ENCODE results near the gene NLRP6.
"Not testable (repeated sequence)": the region's sequence is repeated elsewhere in the genome, so short reads cannot be mapped to it uniquely, and the experiment has no call there.

Gene NLRP6

DNA sequence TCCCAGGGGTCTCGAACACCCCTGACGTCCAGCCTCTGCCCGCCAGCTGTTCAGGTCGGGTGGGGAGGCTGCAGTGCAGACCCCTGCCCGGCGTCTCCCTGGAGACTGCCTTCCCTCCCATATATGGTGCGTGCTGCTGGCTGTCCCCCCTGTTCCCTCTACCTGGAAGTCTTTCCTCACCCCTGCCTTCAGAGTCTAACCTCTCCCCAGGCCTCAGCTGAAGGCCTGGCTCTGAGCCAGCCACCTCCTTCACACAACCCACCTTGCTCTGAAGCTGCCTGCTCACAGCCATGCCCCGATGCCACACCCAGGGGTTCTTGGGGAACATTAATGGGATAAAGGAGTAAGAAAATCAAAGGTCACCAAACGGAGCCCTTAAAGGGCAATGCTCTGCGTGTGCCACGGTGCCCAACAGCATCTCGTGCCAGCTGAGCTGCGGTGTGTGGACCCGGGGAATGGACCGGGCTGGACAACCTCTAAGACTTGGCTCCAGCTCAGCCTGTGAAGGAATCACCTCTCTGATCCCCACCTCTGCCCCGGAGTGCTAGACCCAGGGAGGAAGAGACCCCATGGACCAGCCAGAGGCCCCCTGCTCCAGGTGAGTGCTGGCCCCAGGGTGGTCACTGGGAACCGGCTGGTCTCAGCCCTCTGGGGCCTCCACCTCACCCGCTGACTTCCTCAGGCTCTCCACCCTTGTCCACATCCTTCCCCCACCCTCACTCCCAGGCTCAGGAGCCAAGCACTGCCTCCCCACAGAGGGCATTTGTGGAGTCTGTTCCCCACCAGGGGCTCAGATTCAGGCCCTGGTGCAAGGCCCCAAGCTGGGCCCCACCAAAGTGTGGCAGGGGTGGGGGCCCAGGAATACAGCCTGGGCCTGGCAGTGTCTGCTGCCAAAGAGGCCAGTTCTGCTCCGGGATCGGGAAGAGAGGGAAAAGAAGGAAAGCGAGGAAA, at the start of gene NLRP6:
TSS of gene NLRP6 (plus strand) at position 407 of the 951 bp plus-strand sequence. CDS start at position 570, 163 bp downstream.
- DNase-seq: no peak

DNA sequence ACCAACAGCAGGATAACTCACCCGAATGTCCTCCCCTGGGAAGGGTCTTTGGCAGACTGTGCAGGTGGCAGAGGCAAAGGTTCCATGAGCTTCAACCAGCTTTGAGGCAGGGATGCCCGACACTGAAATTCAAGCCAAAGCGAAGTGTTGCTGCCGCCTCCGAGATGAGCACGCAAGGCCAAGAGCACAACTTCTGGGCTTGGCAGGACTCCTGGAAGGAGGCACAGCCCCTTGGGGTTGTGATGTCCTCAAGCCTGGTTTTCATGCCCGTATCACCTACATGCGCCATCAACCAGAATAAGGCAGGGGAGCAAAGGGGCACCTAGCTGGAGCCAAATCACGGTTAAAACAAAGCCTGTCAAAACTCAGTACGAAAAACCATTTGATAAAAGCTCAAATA, 47.8 kb upstream of the NLRP6 start:
- no peak for DNase-seq

DNA sequence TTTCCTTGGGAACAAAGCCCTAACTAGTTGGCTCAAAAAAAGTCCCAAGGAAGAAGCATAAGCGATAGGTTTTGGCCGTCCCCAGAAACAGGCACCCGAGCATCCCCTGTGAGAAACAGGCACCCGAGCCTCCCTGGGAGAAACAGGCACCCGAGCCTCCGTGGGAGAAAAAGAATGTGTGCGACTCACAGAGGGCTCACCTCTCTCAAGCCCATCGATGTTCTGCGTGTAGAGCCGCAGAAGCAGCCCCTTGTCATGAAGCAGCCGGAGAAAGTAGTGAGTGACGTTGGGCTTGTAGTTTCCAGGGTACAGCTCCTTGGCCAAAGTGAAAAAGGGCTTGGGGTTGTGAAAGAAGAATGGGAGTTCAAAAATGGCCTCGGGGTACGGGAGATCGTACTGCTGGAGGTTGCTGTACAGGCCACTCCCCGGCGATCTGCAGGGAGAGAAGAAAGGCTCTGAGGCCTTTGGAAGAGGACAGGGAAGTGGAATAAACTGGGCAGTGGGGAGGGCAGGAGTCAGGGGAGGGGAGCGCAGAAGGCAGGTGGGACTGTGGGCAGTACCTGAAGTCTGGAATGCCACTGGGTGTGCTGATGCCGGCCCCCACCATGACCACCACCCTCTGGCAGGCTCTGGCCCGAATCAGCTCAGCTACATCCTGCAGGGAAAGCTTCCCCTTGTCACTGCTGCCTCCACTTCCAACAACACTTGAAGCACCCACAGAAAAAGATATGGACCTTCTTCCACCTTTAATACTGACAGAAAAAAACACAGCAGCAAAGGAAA, 45.2 kb upstream of the NLRP6 start:
- no peak for DNase-seq

DNA sequence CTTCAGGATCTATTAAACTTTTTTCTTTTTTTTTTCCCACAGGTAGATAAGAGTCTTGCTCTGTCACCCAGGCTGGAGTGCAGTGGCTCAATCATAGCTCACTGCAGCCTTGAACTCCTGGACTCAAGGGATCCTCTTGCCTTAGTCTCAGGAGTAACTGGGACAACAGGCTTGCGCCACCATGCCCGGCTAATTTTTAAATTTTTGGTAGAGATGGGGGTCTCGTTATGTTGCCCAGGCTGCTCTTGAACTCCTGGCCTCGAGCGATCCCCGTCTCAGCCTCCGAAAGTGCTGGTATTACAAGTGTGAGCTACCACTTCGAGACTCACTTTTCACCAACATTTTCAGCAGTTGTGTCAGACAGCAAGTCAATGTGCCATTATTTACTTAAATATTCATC, 43.0 kb upstream of the NLRP6 start:
- no peak for DNase-seq

DNA sequence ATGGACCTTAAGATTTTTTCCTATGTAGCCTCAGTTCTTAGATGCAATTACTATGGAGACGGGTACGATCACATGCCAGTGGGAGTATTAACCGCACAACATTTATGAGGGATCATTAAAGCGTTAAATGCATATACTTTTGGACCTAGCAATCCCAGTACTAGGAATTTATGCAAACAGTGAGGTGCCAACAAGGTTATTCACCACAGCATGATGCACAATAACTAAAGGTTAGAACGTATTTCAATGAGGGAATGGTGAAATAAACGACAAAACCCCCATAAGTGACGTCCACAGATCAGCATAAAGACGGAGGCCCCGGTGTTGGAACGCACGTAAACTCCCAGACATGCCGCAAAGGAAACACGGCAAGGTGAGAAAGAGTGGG, 42.6 kb upstream of the NLRP6 start:
- DNase-seq: no peak

DNA sequence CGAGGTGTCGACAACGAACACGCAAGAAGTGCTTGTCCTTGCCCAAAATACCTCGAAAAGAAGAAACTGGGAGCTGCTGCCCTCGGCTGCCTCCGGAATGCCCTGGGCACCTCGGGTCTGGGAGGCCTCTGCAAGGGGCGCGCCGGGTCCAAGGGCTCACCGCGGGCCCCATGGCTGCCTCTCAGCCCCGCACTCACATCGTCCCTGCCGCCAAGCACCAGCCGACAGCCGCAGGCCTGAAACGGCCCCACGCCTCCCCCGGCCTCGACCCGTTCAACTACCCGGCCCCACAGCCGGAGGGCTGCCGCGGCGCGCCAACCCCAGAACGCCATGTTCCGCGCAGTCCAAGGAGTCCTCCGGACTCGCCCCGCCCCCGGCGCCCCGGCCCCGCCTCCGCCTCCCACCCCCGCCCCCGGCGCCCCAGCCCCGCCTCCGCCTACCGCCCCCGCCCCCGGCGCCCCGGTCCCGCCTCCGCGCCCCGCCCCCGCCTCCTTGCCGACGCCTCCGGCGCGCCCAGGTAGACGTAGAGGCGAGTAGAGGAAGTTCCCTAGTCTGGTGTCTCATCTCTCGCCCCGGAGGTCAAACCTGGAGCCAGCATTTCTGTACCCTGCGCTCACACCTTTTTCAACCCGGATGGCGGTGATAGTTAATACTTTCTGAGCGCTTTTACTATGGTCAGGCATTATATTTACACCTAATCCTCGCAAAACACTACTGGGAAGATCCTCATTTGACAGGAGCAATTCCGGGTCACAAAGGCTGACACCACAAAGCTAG, 42.0 kb upstream of the NLRP6 start, which contains the start of gene SIRT3:
TSS of gene SIRT3 (minus strand) at position 346 of the 777 bp plus-strand sequence. CDS start at position 332, 14 bp downstream.
- DNase-seq: peak in 1 of 2 experiments; percentile 51

DNA sequence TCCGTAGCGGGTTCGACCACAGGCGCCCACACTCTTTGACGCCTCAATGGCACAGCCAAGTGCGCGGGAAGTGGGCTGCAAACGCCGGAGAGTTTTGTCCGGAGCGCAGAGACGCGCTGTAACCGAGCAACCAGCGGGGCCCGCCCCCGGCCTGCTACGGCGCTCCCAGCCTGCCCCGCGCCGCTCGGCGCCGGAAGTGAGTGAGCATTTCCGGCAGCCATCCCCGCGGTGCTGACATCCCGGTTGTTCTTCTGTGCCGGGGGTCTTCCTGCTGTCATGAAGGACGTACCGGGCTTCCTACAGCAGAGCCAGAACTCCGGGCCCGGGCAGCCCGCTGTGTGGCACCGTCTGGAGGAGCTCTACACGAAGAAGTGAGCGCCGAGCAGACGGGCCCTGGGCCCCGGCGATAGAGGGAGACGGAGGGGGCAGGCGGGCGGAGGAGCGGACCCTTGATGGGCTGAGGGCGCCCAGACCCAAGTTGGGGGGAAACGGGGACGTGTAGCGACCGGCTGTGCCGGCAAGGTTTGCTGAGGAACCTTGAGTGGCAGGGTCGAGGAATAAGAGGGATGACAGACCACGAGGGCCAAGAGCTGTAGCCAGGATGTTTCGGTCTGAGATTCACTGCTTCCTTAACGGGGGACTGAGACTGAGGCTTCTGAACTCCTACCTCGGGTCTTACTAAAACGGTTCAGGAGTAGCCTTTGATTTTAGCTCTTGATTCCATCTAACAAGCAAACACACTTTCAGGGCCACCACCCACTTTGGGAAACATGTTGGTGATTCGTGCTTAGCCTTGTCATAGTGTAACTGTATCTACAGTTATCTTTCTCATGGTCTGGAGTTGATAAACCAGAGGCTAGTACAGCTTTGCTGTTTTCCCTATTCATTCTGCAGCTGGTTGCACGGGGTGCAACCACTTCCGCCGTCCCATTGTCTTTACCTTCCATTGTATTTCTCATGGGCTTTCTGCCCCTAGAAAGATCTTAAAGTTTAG, 41.1 kb upstream of the NLRP6 start, which contains the start of gene PSMD13:
TSS of gene PSMD13 (plus strand) at position 203 of the 994 bp plus-strand sequence. CDS start at position 277, 74 bp downstream.
- DNase-seq: peak; percentile 33 to 47

DNA sequence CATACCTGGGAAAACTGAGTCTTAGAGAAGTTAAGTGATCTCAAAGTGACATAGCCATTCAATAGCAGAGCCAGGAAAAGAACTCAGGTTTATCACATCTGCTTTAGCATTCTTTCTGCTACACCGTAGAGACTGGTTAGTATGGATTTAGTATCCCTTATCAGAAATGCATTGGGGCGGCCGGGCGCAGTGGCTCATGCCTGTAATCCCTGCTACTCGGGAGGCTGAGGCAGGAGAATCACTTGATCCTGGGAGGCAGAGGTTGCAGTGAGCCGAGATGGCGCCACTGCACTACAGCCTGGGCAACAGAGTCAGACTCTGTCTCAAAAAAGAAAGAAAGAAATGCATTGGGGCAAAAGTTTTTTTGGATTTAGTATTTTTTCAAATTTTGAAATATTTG, 39.9 kb upstream of the NLRP6 start:
- DNase-seq: not testable (repeated sequence)

DNA sequence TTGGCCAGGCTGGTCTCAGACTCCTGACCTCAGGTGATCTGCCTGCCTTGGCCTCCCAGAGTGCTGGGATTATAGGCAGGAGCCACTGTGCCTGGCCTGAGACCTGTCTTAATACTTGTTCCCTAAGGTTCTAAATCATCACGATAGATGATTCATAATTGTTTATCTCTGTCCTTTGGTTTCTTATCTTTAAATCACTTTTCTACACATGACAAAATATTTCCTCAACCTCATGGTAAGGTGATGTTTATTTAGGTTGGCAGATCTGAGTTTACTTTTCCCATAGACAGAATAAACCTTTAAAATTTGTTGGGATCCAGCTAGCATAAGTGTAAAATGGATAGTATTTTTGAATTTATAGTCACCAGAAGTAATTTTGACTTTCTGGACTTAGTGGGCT, 37.9 kb upstream of the NLRP6 start:
- DNase-seq: no peak

DNA sequence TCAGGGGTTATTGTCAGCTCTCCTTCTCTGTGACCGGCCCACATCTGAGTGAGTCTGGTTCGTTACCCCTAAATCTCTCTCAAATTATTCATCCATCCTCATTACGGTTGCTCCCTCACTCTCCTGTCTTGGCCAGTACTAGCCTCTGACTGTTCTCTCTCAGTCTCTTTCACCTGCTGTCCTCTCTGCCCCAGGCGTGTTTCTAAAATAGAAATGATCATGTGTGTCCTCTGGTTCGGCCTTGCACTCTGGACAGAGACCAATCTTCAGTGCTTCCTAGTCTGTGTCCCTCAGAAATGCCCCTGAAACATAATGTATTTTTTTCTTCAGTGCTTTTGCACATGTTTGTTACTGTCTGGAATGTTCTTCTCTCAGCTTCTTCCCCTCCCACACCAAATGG, 36.6 kb upstream of the NLRP6 start:
- no peak for DNase-seq

DNA sequence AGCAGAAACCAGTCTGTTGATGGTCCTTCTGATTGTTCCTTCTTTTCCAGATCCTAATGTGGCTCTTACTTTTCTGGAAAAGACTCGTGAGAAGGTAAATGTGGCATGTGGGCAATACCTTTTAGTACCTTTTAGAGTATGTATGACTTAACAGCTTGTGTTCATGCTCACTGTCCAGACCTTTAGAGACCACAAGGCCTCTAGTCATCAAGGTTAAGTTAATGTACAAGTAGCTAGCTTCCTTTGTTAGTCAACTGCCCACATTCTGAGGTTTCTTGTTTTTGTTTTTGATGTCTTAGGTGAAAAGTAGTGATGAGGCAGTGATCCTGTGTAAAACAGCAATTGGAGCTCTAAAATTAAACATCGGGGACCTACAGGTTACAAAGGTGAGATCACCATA, 33.8 kb upstream of the NLRP6 start:
- DNase-seq: no peak

DNA sequence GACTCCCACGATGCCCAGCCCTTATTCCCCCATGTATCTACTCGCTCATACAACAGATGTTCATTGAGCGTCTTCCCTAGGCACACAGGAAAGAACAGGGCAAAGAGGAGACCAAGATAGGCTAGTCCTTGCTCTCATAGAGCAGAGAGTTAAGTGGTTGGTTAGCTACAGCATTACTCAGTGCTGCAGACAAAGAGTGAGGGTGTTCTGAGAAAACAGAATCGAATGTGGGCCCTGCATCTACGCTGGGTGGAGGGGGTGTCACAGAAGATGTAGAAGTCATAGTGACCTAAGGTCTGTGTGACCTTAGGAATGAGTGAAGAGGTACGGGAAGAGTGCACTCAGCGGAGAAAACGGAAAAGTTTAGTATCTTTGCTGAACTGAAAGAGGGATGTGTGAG, 29.1 kb upstream of the NLRP6 start:
- no peak for DNase-seq

DNA sequence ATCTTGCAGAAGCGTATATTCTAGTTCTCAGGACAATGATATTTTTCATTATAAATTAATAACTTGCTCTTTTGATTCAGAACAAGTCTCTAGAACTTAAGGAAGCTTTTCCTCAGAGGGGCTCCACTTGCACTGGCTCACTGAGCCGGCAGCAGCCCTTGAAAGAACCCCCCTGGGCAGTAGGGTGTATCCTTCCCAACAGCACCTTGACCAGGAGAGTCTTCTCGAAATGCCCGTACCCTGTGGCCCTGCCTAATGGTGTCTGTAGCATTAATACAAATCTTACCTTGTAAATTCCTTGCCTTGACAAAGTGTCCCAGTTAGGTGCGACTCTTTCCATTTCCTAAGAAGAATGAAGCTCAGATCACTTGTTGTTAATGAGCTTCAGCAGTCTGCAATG, 27.9 kb upstream of the NLRP6 start:
- DNase-seq: no peak

DNA sequence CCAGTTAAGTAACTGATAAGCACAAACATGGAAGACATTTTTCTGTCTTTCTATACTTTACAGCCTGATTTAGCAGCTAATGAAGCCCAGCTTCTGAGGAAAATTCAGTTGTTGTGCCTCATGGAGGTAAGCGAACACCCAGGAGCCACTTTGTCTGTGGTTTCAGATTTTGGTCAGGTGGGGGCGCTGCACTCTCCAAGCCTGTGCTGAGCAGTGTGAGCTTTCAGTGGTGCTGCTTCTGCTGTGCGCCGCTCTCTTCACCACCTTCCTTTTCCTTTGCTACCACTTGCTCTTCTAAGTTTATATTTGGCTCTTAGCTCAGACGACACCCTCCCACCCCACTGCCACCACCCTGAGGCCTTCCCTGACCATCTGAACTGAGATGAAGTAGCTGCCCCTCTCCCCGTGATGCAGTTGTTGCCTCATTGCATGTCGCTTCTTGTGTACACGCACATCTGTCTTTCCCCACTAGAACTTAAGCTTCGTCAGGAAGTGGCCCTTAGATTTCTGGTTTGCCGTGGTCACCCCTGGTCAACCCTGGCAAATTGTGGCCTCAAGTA, 27.4 kb upstream of the NLRP6 start:
- DNase-seq: peak in 1 of 2 experiments; percentile 9

DNA sequence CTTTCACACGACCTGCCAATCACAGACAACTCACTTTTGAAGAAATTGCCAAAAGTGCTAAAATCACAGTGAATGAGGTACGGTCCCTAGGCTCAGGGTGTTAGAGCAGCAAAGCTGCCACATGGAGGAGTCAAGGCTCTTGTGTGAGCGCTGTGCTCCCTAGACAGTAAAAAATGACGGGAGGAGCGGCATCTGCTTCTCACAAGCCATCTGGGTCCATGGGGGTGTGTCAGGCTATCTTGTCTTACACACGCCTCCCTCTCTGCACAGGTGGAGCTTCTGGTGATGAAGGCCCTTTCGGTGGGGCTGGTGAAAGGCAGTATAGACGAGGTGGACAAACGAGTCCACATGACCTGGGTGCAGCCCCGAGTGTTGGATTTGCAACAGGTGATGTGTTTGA, 26.7 kb upstream of the NLRP6 start:
- DNase-seq: no peak

DNA sequence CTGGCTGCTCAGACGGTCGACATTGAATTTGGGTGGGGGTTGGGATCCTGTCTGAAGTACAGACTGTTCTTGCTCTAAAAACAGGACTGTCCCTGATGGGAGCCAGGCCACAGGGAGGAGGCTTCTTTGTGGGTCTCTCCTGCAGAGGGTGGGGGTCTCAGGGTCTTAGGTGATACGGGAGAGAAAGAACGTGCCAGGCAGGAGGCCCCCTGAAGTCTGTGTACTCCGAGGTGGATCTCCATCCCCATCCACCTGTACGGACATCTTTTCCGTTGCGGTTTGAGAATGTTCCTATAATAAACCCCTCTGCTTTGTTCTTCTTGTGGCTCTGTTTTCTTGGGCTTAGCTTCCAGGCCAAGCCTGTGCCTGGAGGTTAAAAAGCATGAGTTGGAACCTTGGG, 25.5 kb upstream of the NLRP6 start:
- no peak for DNase-seq

DNA sequence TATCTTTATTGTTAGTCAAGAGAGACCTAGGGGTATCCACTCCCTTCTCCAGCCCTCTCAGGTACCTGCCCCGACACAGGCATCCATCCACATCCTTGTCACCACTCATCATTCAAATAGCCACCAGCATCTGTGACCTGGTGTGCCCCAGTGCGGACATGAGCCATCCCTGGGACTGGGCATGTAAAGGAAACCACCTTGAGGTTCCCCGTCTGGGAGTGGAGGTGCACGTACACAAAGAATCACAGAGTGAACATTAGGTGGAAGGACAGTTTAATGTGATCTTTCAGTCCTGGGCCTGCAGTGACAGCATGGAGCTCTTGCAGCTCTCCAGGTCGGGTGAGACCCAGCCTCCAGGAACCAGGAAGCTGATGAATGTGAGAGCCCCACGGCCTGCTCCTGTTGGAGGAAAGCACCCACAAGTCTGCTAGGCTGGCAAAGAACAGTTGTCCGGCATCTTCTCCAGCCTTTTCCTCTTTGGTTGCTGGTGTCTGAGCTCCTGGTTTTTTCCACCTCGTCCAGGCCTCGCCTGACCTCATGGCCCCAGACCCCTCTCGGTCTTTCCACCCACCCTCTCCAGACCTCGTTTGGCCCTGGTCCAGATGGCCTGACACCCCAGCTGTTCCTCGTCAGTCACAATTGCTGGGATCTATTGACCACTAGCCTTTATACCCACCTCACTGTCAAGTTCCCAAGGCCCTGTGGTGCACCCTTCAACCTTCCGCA, 24.9 kb upstream of the NLRP6 start:
- DNase-seq: no peak

DNA sequence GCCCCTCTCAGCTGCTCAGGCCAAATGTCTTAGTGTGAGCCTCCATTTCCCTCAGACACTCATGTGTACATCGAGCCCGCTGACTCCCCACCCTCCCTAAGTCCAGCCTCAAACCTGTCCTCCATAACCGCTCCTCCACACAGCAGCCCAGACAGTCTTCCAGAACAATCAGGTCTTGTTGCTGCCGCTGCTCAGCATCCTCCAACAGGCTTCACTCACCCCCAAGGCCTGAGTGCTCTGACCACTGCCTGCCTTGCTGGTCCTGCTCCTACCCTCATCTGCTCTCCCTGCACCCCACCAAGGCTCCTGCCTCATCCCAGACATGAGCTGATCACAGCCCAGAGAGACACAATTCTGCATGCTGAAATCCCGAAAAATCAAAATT, 24.3 kb upstream of the NLRP6 start:
- DNase-seq: no peak

DNA sequence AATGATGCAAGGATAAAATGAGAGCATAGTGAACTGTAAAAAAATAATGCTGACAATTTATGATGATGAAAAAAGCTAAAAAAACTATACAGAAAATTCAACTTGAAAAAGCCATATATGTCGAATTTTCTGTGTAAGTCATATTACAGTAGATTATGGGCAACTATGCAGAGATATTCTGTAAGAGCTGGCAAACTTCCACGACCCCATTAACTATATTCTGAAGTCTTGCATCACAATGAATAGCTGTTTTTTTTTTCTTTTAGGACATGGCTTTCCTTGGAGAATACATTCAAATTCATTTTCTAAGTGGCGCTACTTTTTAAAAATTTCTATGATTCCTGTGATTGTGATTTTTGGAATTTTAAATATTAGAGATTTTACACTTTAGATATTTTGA, 23.0 kb upstream of the NLRP6 start:
- DNase-seq: no peak

DNA sequence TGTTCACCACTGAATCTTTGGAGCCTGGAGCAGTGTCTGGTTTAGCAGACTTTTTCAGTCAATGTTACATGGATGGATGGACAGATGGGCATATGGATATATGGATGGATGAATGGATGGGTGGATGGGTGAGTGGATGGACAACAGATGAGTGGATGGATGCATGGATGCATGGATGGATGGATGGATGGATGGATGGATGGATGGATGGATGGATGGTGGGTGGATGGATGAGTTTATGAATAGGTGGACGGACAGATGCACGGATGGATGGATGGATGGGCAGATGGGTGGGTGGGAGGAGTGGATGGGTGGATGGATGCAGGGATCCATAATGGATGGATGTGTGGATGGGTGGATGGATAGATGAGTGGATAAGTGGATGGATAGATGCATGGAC, 22.4 kb upstream of the NLRP6 start:
- no peak for DNase-seq
